GM19240 (cell line): ENCODE results near the gene ERBB4.

Experiments
- DNase-seq: peaks from one replicate; pipeline ENCODE4 v3.0.0; 2011; ENCODE audit warnings: low spot score; ENCODE audit not compliant: insufficient read length

The ERBB4 gene

DNA sequence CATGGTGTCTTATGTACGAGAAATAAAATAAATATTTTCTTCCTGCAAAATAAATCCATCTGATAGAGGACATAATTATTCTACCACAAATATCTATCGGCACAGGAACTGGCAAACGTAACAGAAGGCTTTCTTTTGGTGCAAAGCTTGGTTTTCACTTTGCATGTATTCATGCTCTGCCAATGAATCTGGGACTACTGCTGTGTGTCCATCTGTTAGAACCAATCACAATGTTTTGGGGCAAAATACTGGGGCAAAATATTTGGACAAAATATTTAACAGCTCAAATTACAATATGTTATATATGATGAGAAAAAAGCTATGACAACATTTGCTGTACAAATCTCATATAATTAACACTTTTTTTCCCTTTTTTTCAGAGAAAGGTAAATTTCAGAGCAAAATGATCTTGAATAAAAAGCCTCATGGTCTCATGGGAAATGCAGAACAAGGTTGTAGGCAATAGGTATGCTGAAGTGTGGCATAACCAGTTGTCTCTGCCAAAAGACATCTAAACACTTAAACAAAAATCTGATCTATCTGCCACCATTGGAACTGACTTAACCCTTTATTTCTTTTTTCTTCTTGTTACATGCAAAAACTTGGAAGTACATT, 1059.0 kb downstream of the ERBB4 start:
- DNase-seq, result no peak

- no peak for DNase-seq
Measured at GRCh38 chr2:211477537-211478275, 1060.9 kb downstream of the ERBB4 start.

GRCh38 chr2:211473116-211473515, 1065.5 kb downstream of the ERBB4 start:
- no peak for DNase-seq

DNA sequence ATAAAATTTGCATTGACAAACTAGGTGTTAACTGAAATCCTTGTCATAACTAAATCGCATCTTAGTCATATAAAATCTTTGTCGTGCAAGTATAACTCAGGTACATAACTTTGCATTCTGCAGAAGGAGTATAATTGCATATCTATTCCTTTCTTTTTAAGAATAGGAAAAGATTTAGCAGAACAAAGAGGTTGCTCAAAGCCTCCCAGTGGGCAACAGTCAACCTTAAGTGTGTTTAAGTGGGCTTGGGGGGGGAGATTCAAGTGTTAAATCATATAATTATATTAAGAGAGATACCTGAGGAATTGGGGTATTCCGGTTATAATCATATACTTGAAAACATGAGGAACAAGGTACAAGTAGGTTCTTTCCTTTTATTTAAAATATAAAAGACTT, 1068.9 kb downstream of the ERBB4 start:
- no peak for DNase-seq

DNA sequence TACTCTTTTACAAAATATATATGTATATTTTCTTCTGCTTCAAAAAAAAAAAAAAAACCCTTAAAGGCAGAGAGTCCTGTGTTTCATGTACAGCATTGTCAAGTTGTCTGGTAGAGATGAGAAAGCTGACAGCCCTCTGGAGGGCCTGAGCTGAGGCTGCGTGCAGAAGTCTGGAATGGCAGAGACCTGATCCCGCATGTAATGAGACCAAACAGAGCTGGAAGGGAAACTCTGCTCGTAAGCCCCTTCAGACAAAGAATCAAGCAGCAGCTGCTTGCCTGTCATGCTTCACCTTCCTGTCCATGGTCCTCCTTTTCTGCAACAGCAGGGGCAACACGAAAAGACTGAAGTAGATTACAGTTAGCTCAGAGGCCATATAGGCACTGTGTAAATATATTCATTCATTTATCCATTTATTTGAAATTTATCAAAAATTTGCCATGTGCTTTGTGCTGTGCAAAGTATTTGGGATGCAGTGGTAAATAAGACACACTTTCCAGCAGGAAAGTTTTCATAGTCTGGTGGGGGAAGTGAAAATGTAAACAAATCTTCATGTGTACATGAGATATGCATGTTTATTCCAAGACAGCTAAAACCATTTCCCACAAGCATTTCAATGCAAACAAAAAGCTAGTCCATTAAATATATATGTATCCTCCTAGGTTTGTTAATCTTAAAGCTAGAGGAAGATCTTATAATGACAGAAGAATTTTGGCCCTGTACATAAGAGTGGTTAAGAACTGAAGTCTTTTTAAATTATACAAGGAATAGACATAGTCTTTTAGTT, 1069.5 kb downstream of the ERBB4 start:
- DNase-seq, result no peak

DNA sequence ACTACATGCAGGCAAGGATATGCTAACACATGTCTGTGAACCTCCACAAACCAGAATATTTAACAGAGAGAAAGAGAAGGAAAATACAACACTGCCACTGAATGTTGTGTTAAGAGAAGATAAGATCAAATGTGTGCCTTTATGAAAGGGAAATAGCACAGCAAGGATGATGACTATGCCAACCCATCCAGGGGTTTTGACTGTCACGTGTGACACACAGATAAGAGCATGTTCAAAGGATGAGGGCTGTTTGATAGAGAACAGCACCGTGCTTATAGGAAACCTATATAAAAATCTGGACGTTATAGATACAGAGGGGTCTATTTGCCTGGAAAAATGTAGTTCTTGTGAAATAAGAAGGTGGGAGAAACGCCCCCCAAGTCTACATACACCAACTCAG, 1070.4 kb downstream of the ERBB4 start:
- DNase-seq, result no peak

DNA sequence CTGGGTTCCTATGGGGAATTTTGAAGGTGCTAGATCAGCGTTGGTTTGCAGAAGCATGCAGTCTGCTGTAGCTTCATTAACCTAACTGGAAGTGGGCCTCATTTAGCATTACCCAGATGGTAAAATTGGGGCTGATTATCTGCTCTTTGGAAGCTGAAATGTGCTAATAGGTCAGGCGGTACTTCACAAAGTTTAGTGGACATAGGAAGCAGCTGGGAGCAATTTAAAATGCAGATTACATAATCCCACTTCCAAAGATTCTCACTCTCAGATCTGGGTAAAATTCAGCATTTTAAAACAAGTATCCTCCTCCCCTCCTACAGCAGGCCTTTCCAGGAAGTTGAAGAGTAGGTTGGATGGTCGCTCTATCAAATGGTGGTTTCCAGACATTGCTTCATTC, 1075.2 kb downstream of the ERBB4 start:
- DNase-seq, result no peak

GRCh38 chr2:211458974-211459373, 1079.6 kb downstream of the ERBB4 start:
- DNase-seq, result no peak

GRCh38 chr2:211457325-211457724, 1081.3 kb downstream of the ERBB4 start:
- DNase-seq, result no peak

- peak; percentile 2 for DNase-seq
Measured at GRCh38 chr2:211455216-211455841, 1083.3 kb downstream of the ERBB4 start.

DNA sequence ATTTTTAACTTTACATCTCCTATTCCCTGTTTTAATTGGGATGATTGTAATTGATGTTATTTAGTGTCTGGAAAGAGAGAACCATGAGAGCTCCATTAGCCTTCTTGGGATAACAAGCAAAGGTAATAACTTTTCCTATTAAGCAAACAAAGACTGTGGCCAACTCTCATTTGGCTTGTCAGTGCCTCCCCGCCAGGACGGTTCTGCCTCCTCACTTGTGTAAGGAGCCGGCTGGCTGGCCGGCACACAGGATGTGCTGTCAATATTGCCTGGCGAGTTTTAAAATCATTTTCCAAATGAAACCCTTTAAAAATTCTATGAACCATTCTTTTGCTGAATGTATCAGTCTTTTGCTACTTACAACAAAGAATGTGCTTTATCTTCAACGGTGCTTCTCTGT, 1083.9 kb downstream of the ERBB4 start:
- no peak for DNase-seq

DNA sequence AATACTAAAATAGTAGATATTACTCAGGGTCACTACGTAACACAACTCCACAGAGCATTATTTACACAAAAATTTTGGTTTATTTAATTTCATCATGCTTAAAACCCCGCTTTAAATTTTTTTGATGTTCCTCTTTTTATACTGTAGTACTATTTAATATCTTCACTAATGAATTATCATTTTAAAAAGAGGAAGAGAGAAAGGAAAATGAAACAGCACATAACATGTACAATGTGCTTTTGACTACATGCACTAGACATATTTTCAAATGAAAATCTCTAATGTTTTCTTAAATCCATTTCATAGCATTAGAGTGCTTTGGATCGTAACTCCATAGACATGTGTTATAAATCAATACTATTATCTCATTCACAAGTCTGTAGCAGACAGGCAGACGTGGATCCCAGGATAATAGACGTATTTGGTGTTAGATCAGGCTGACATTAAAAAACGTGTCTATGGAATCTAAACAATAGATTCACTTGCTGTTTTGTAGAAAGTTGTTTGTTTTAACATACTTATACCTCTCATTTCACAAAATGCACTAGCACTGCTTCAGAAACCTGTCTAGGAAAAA, 1085.2 kb downstream of the ERBB4 start:
- DNase-seq, result no peak

GRCh38 chr2:211451642-211452041, 1087.0 kb downstream of the ERBB4 start:
- DNase-seq, result no peak

GRCh38 chr2:211449819-211450218, 1088.8 kb downstream of the ERBB4 start:
- DNase-seq, result no peak

GRCh38 chr2:211447548-211447947, 1091.1 kb downstream of the ERBB4 start:
- no peak for DNase-seq

DNA sequence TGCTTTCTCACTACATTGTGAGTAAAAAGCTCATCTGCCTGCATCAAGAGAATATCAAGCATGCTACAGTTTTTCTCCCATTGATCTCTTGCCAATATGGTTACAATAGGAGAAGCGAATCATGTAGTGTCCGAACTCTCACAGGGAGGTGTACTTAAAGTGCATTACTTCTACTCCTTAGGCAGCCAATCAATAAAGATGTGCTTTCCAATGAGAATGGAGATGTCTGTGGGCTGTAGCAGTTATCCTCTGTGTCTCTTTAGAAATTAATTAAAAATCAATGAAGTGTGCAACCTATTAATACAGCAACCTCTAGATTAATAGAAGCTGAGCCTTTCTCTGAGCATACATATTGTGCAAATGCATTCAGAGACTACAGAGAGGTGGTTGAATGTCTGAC, 1098.5 kb downstream of the ERBB4 start:
- no peak for DNase-seq

DNA sequence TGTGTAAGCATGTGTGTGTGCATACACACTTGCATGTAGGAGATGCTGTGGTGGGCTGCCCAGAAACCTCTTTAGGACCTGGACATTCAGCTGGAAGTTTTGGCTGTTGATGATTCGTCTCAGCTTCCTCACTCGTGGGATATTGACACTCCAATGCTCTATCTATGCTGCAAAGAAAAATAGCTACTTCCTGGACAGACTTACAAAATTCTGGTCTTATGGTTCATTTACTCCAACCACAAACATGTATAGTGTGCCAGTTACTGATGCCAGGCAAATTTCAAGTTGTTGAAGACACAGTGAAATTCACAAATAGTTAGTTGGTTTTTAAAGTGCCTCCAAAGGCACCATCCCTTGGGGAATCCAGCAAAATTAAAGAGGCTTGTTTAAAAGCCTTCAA, 1099.6 kb downstream of the ERBB4 start:
- DNase-seq, result no peak

DNA sequence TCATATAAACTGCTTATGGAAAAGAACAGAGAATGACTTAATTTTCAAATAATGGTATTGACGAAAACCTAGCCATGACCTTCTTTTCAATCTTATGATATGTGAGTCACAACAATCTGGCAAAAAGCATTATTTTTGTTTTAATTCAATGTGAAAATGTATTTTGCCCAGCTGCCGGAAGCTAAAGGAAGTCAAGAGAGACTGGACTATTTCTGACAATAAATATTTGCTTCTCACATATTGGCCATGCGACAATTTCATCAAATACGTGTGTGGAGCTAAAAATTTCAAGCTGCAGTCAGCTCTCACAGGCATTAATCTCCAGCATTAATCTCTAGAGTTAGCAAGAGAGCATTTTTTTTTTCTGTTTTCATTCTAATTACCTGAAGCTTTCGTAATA, 1101.2 kb downstream of the ERBB4 start:
- no peak for DNase-seq

DNA sequence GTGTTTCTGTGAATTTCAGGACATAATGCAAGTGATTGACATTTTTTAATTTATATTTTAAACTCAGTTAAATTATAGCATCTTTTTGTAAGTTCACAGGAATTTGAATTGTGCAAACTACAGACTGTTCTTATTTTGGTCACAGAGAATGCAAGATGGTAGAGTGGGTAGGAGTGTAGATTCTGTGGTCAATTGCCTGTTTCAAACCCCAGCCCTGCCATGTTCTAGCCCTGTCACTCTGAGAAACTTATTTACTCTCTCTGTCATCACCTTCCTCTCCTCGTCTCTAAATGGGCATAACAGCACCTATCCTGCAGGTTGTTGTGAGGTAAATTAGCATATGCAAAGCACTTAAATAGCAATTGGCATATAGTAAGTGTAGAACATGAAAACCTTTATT, 1102.4 kb downstream of the ERBB4 start:
- no peak for DNase-seq

DNA sequence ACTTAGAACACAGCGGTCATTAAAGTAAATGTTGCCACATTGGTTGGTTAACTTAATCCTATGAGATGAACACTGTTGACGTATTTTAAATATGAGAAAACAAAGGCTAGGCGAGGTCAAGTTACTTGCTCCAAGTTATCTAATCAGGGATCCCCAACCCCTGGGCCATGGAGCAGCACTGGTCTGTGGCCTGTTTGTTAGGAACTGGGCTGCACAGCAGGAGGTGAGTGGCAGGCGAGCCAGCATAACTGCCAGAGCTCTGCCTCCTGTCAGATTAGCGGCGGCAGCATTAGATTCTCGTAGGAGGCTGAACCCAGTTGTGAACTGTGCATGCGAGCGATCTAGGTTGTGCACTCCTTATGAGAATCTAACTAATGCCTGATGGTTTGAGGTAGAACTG, 1103.3 kb downstream of the ERBB4 start:
- no peak for DNase-seq

DNA sequence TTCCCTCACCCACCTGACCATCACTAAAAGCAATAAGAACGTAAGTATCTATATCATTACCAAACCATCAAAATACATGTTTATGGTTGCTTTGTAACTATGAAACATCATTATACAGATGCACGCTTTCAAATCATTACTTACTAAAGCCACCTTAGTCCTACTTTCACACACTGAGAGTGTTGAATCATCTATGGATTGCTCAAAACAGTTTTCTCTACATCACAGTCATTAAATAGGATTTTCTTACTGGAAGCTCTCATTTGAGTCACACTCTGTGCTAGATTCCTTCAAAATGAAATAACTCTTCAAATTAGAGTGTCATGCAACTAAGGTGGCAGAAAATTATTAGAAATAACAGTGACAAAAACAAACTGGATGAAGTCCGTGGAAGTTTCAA, 1103.8 kb downstream of the ERBB4 start:
- DNase-seq, result no peak
